Astrocyte of the cerebellum (primary cell): ENCODE data around the gene PPM1E.
A peak's percentile ranks its signal among the peaks of the same experiment; 100 is the strongest.

Source experiments
- DNase-seq: peaks from one replicate; pipeline ENCODE4 v3.0.0-alpha.2; 2011; ENCODE audit warnings: low read depth
- H3K4me3 ChIP-seq: 2 replicates; pipeline ENCODE4 v1.5.1; 2011; ENCODE audit warnings: mild to moderate bottlenecking, low read depth, low read length, moderate library complexity
- in situ Hi-C: cut with HindIII; loops from 2 replicates; pipeline ENCODE4 v1.10.0; 2017; ENCODE audit warnings: low sequenced_read_pairs
- TF ChIP-seq, protein P1 (sequence below): IDR thresholded peaks from 2 replicates; pipeline ENCODE4 v1.5.1; 2012; ENCODE audit warnings: low read length, low read depth, moderate library complexity, mild to moderate bottlenecking; ENCODE audit errors: missing control alignments

PPM1E gene

DNA sequence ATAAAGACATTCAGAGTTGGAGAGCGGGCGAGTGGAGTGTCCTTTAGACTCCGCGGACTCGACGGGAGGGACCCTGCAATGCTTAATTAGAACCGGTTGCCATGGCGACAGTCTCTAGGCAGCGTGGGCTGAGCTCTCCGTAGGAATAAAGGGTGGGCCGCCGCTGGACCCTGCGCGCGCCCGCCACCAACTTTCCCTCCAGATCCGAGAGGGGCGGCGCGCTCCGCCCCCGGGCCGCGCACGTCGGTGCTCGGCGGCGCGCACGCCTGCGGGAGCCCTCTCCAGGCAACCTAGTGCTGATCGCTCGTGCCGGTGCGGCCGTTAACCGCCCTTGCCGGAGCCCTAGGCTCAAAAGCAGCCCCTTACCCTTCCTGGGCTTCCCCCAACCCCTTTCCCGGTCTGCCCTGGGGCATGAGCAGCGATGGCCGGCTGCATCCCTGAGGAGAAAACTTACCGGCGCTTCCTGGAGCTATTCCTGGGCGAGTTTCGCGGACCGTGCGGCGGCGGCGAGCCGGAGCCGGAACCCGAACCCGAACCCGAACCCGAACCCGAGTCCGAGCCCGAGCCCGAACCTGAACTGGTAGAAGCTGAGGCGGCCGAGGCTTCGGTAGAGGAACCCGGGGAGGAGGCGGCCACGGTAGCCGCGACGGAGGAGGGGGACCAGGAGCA, at the start of gene PPM1E:
Gene PPM1E, plus strand, starts transcription at position 278 of the 669 bp plus-strand sequence.
- in situ Hi-C loops: no loop called here
- TF ChIP-seq, protein P1, sequence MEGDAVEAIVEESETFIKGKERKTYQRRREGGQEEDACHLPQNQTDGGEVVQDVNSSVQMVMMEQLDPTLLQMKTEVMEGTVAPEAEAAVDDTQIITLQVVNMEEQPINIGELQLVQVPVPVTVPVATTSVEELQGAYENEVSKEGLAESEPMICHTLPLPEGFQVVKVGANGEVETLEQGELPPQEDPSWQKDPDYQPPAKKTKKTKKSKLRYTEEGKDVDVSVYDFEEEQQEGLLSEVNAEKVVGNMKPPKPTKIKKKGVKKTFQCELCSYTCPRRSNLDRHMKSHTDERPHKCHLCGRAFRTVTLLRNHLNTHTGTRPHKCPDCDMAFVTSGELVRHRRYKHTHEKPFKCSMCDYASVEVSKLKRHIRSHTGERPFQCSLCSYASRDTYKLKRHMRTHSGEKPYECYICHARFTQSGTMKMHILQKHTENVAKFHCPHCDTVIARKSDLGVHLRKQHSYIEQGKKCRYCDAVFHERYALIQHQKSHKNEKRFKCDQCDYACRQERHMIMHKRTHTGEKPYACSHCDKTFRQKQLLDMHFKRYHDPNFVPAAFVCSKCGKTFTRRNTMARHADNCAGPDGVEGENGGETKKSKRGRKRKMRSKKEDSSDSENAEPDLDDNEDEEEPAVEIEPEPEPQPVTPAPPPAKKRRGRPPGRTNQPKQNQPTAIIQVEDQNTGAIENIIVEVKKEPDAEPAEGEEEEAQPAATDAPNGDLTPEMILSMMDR: no peak
- peak within 1 kb of the TSS; percentile 67 for H3K4me3 ChIP-seq
- DNase-seq: peak; percentile 15

DNA sequence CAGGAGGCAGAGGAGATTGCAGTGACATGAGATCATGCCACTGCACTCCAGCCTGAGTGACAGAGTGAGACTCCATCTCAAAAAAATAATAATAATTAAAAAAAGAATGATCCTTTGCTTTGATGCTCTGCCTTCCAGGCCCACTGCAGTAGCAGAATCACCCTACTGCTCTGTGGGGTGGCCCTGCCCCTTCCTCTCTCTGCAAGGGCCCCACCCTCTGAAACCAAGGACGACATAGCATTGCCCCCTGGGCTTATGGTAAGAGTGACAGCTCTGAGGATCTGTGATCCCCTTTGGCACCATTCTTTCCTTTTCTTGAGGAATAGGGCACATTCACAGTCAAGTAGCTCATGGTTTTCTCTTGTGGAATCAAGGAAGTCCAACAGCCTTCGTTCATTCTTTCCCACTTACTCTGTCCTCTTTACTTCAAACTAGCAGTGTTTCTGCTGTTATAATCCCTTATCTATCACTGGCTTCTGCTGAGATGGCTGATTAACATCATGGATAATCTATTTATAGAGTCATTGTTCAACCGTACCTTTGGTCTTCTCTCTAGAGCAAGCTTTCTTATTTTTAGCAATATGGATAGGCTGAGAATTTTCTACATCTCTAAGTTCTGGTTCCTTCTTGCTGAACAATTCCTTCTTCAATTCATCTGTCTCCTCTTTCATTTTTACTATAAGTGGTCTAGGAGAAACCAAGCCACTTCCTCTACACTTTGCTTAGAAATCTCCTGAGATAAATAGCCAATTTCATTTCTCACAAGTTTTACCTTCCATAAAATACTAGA, 49.1 kb upstream of the PPM1E start:
- in situ Hi-C loops: no loop called here

DNA sequence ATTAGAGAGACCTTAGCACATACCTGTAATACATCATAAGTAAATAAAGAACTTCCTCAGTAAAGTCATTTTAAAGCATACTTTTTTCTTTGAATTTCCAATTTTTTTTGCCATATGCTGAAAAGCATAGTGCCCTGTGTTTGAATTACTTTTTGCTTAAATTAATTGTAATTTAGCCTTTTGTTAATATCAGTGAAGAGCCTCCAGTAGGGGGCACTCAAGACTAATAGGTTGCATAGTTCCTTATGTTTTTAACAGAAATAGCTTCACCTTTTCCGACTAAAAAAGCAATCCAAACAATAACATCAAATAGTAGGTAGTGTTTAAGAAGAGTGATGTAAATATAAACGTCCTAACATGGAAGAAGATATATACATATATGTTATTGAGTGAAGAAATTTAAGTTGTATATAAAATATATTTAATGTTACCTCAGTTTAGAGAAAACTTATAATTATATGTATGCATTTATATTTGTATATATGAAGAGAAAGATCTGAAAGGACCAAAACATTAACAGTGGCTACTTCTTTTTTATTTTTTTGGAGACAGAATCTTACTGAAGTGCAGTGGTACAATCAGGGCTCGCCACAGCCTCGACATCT, 44.6 kb upstream of the PPM1E start:
- in situ Hi-C loops: no loop called here
- DNase-seq: peak; percentile 50
- H3K4me3 ChIP-seq: no peak overlapping the region
- TF ChIP-seq, protein P1: peak; percentile 44

More for the DNA sequence above, 49.1 kb upstream of the PPM1E start:
- TF ChIP-seq, protein P1: no peak
- no peak overlapping the region for H3K4me3 ChIP-seq
- no peak for DNase-seq

DNA sequence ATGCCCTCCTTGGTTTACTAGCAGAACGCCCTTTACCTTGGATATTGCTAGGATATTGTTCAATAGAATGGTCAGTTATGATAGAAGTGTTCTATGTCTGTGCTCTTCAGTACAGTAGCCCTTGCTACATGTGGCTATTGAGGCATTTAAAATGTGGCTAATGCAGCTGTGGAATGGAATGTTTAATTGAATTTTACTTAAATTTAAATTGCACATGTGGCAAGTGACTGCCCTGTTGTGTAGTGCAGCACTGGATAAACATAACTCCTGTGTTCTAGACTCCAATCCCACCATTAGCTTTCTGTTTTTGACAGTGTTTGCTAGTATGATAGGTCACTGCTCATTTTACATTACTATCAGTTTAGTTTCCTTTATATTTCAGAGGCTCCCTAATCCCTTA, 33.4 kb upstream of the PPM1E start:
- TF ChIP-seq, protein P1: no peak
- in situ Hi-C loops: no loop called here
- no peak overlapping the region for H3K4me3 ChIP-seq
- no peak for DNase-seq

DNA sequence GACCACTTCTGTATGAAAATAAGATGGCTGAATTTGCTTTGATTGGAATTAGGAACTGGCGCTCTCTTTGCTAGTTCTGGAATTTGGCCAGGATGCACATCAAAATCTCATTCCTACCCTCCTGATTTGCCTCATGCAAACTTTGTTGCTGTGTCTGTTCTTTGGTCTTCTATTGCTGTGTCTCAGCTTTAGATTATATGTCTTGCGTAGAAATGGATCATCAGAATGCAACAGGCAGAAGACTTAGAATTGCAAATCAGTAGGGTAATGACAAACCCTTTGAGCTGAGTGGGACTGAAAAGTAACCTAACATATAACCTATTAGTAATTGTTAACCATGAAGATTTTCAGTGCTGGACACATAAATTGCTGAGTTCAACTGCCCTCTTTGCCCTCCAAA, 33.0 kb upstream of the PPM1E start:
- DNase-seq: no peak
- in situ Hi-C loops: no loop called here
- H3K4me3 ChIP-seq: no peak overlapping the region
- TF ChIP-seq, protein P1: no peak

DNA sequence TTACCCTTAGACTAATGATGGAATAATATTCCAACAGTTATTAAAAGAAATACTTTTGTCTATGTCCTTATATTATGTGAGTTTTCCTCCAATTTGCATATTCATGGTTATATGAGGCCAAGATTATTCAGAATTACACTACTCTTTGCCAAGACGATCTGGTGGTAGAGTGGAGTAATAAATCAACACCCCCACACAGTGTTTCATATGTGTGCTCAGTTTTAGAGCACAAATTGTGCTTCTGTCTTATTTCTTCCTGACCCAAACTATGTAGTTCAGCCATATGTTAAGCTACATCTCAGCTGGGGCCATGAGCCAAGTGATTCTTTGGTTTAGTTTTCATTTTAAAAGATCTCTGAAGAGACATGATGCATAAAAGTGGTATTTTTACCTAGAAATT, 26.9 kb upstream of the PPM1E start:
- DNase-seq: no peak
- TF ChIP-seq, protein P1: no peak
- H3K4me3 ChIP-seq: no peak overlapping the region
- in situ Hi-C loops: no loop called here
